ENCODE data around the gene ANO3. TPM values are rescaled to one million over a fixed set of nuclear protein-coding genes. Genes with fewer than 3 reads are reported as not detected.

ANO3 gene
- total and polyA plus RNA-seq, 2 experiments from 2014 or later: not detected

DNA sequence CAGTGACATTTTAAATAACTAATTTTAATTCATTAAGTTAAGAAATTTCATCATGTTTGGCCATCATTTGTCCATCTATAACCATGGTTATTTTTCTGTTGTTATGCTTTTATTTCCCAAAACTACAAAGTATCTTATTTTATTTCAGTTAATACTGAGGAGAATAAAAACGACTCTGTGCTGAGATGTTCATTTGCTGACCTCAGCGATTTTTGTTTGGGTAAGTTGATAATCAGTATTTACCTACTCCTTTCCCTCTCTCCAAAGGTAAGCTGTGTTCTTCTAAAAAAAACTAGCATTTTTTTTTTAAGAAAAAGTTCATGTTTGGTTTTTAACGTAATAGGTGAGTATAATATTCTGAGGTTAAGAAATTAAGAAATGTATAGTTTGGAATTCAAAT lies 111.7 kb downstream of the ANO3 start:
- Histone ChIP-seq H3K4me2 (no peak overlapping the region), H3K27me3 (ENCODE audit: insufficient read depth) (no peaks in the 10 kb centered on the region), H3F3A (replicated peaks; ENCODE audit: low read depth) (no peaks in the 10 kb centered on the region), H3K4me1 (ENCODE audit: insufficient read depth) (no peaks in the 10 kb centered on the region), H3K9me2 (ENCODE audit: insufficient read depth) (no peaks in the 10 kb centered on the region), H2AFZ (no peak overlapping the region), H4K20me1 (replicated peaks; ENCODE audit: insufficient read depth) (no peaks in the 10 kb centered on the region), H3K27ac (ENCODE audit: low read depth) (no peak overlapping the region), H3K79me2 (replicated peaks; ENCODE audit: insufficient read depth) (no peaks in the 10 kb centered on the region), H3K36me3 (ENCODE audit: insufficient read depth) (no peaks in the 10 kb centered on the region), H3K4me3 (no peak overlapping the region)
- no peaks in the 10 kb centered on the region for H3K9me3 Mint-ChIP-seq
- H3K36me3 Mint-ChIP-seq (ENCODE audit: low read depth): no peaks in the 10 kb centered on the region
- H3K27me3 Mint-ChIP-seq (ENCODE audit: insufficient read depth, low read depth, poor library complexity): peaks cover 1% of the 10 kb centered on the region
- TF ChIP-seq EZH2phosphoT487 (IDR thresholded peaks at IDR 0.05; ENCODE audit: unreplicated experiment): no peak
- TF ChIP-seq JUNB (IDR thresholded peaks at IDR 0.05; ENCODE audit: unreplicated experiment): no peak
- TF ChIP-seq STAT1 (IDR thresholded peaks at IDR 0.05; ENCODE audit: unreplicated experiment): no peak
- TF ChIP-seq, protein P1, sequence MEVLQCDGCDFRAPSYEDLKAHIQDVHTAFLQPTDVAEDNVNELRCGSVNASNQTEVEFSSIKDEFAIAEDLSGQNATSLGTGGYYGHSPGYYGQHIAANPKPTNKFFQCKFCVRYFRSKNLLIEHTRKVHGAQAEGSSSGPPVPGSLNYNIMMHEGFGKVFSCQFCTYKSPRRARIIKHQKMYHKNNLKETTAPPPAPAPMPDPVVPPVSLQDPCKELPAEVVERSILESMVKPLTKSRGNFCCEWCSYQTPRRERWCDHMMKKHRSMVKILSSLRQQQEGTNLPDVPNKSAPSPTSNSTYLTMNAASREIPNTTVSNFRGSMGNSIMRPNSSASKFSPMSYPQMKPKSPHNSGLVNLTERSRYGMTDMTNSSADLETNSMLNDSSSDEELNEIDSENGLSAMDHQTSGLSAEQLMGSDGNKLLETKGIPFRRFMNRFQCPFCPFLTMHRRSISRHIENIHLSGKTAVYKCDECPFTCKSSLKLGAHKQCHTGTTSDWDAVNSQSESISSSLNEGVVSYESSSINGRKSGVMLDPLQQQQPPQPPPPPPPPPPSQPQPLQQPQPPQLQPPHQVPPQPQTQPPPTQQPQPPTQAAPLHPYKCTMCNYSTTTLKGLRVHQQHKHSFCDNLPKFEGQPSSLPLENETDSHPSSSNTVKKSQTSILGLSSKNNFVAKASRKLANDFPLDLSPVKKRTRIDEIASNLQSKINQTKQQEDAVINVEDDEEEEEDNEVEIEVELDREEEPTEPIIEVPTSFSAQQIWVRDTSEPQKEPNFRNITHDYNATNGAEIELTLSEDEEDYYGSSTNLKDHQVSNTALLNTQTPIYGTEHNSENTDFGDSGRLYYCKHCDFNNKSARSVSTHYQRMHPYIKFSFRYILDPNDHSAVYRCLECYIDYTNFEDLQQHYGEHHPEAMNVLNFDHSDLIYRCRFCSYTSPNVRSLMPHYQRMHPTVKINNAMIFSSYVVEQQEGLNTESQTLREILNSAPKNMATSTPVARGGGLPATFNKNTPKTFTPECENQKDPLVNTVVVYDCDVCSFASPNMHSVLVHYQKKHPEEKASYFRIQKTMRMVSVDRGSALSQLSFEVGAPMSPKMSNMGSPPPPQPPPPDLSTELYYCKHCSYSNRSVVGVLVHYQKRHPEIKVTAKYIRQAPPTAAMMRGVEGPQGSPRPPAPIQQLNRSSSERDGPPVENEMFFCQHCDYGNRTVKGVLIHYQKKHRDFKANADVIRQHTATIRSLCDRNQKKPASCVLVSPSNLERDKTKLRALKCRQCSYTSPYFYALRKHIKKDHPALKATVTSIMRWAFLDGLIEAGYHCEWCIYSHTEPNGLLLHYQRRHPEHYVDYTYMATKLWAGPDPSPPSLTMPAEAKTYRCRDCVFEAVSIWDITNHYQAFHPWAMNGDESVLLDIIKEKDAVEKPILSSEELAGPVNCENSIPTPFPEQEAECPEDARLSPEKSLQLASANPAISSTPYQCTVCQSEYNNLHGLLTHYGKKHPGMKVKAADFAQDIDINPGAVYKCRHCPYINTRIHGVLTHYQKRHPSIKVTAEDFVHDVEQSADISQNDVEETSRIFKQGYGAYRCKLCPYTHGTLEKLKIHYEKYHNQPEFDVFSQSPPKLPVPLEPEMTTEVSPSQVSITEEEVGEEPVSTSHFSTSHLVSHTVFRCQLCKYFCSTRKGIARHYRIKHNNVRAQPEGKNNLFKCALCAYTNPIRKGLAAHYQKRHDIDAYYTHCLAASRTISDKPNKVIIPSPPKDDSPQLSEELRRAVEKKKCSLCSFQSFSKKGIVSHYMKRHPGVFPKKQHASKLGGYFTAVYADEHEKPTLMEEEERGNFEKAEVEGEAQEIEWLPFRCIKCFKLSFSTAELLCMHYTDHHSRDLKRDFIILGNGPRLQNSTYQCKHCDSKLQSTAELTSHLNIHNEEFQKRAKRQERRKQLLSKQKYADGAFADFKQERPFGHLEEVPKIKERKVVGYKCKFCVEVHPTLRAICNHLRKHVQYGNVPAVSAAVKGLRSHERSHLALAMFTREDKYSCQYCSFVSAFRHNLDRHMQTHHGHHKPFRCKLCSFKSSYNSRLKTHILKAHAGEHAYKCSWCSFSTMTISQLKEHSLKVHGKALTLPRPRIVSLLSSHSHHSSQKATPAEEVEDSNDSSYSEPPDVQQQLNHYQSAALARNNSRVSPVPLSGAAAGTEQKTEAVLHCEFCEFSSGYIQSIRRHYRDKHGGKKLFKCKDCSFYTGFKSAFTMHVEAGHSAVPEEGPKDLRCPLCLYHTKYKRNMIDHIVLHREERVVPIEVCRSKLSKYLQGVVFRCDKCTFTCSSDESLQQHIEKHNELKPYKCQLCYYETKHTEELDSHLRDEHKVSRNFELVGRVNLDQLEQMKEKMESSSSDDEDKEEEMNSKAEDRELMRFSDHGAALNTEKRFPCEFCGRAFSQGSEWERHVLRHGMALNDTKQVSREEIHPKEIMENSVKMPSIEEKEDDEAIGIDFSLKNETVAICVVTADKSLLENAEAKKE (CRISPR knock-in tag; IDR thresholded peaks at IDR 0.05): no peak
- TF ChIP-seq, protein P2, sequence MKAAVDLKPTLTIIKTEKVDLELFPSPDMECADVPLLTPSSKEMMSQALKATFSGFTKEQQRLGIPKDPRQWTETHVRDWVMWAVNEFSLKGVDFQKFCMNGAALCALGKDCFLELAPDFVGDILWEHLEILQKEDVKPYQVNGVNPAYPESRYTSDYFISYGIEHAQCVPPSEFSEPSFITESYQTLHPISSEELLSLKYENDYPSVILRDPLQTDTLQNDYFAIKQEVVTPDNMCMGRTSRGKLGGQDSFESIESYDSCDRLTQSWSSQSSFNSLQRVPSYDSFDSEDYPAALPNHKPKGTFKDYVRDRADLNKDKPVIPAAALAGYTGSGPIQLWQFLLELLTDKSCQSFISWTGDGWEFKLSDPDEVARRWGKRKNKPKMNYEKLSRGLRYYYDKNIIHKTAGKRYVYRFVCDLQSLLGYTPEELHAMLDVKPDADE (IDR thresholded peaks at IDR 0.05): no peak
- no peak for TF ChIP-seq CREB1 (CRISPR knock-in tag; IDR thresholded peaks at IDR 0.05; ENCODE audit: low read depth)
- TF ChIP-seq, protein P3, sequence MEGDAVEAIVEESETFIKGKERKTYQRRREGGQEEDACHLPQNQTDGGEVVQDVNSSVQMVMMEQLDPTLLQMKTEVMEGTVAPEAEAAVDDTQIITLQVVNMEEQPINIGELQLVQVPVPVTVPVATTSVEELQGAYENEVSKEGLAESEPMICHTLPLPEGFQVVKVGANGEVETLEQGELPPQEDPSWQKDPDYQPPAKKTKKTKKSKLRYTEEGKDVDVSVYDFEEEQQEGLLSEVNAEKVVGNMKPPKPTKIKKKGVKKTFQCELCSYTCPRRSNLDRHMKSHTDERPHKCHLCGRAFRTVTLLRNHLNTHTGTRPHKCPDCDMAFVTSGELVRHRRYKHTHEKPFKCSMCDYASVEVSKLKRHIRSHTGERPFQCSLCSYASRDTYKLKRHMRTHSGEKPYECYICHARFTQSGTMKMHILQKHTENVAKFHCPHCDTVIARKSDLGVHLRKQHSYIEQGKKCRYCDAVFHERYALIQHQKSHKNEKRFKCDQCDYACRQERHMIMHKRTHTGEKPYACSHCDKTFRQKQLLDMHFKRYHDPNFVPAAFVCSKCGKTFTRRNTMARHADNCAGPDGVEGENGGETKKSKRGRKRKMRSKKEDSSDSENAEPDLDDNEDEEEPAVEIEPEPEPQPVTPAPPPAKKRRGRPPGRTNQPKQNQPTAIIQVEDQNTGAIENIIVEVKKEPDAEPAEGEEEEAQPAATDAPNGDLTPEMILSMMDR (conservative IDR thresholded peaks at IDR 0.05; ENCODE audit: low read depth in 2 of 2): no peak
- no peak for TF ChIP-seq ZNF331 (CRISPR knock-in tag; IDR thresholded peaks at IDR 0.05; ENCODE audit: low read depth)
- TF ChIP-seq ZNF114 (CRISPR knock-in tag; IDR thresholded peaks at IDR 0.05): no peak
- TF ChIP-seq, protein P4, sequence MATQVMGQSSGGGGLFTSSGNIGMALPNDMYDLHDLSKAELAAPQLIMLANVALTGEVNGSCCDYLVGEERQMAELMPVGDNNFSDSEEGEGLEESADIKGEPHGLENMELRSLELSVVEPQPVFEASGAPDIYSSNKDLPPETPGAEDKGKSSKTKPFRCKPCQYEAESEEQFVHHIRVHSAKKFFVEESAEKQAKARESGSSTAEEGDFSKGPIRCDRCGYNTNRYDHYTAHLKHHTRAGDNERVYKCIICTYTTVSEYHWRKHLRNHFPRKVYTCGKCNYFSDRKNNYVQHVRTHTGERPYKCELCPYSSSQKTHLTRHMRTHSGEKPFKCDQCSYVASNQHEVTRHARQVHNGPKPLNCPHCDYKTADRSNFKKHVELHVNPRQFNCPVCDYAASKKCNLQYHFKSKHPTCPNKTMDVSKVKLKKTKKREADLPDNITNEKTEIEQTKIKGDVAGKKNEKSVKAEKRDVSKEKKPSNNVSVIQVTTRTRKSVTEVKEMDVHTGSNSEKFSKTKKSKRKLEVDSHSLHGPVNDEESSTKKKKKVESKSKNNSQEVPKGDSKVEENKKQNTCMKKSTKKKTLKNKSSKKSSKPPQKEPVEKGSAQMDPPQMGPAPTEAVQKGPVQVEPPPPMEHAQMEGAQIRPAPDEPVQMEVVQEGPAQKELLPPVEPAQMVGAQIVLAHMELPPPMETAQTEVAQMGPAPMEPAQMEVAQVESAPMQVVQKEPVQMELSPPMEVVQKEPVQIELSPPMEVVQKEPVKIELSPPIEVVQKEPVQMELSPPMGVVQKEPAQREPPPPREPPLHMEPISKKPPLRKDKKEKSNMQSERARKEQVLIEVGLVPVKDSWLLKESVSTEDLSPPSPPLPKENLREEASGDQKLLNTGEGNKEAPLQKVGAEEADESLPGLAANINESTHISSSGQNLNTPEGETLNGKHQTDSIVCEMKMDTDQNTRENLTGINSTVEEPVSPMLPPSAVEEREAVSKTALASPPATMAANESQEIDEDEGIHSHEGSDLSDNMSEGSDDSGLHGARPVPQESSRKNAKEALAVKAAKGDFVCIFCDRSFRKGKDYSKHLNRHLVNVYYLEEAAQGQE (IDR thresholded peaks at IDR 0.05; ENCODE audit: unreplicated experiment): no peak
- no peaks in the 10 kb centered on the region for H3K4me1 Mint-ChIP-seq
- DNase-seq (ENCODE audit: low spot score): no peak
- no peak overlapping the region for H3K27ac Mint-ChIP-seq
- ATAC-seq: no peak
- H3K4me3 Mint-ChIP-seq: no peak overlapping the region

Measured in GM23338 (cell line).